Medulla oblongata (tissue), 1 donor: Measurements from ENCODE around the gene ATP11A.
A peak's percentile ranks its signal among the peaks of the same experiment; 100 is the strongest.

Experiments
- DNase-seq: peaks from one replicate; pipeline ENCODE4 v3.0.0-alpha.2; 2015; ENCODE audit errors: extremely low spot score

ATP11A gene

GRCh38 chr13:112689303-112690245 lies at the start of gene ATP11A:
TSS of gene ATP11A (plus strand) at chr13:112690038. CDS start at chr13:112690417, 379 bp downstream.
- DNase-seq = peak; percentile 92

GRCh38 chr13:112641456-112642089 lies 48.3 kb upstream of the ATP11A start:
- no peak for DNase-seq

GRCh38 chr13:112642090-112642460 lies 47.8 kb upstream of the ATP11A start:
- DNase-seq = no peak

- DNase-seq = no peak
These were observed 45.9 kb upstream of the ATP11A start for GRCh38 chr13:112643759-112644459.

- DNase-seq = no peak
These were observed 44.4 kb upstream of the ATP11A start for GRCh38 chr13:112645327-112645914.

GRCh38 chr13:112647256-112647655 lies 42.6 kb upstream of the ATP11A start:
- no peak for DNase-seq

GRCh38 chr13:112648101-112648500 lies 41.7 kb upstream of the ATP11A start:
- no peak for DNase-seq

GRCh38 chr13:112648966-112649690 lies 40.7 kb upstream of the ATP11A start:
- no peak for DNase-seq

GRCh38 chr13:112651311-112651710 lies 38.5 kb upstream of the ATP11A start:
- no peak for DNase-seq

GRCh38 chr13:112651750-112652511 lies 37.9 kb upstream of the ATP11A start:
- no peak for DNase-seq

- no peak for DNase-seq
These were observed 37.2 kb upstream of the ATP11A start for GRCh38 chr13:112652512-112653070.

GRCh38 chr13:112653071-112653470 lies 36.8 kb upstream of the ATP11A start:
- no peak for DNase-seq

- DNase-seq = no peak
These were observed 33.9 kb upstream of the ATP11A start for GRCh38 chr13:112655913-112656312.

- DNase-seq = no peak
These were observed 31.9 kb upstream of the ATP11A start for GRCh38 chr13:112657850-112658445.

GRCh38 chr13:112658808-112659207 lies 31.0 kb upstream of the ATP11A start:
- no peak for DNase-seq

- DNase-seq = no peak
These were observed 28.5 kb upstream of the ATP11A start for GRCh38 chr13:112661291-112661690.

- DNase-seq = no peak
These were observed 25.2 kb upstream of the ATP11A start for GRCh38 chr13:112664501-112665203.

- no peak for DNase-seq
These were observed 20.9 kb upstream of the ATP11A start for GRCh38 chr13:112668924-112669323.

- no peak for DNase-seq
These were observed 19.8 kb upstream of the ATP11A start for GRCh38 chr13:112669881-112670499.
